DMS114 treated with DMSO at 0.1 percent for 48 hours (cell line): ENCODE data around the gene ZNF324B.
A peak's percentile ranks its signal among the peaks of the same experiment; 100 is the strongest.
"Not testable (repeated sequence)": the region's sequence is repeated elsewhere in the genome, so short reads cannot be mapped to it uniquely, and the experiment has no call there.

Experiments
- DNase-seq: peaks from one replicate; lab custom pipeline; 2025; ENCODE audit not compliant: unreplicated experiment; lab: John Stamatoyannopoulos, UW

Gene ZNF324B

DNA sequence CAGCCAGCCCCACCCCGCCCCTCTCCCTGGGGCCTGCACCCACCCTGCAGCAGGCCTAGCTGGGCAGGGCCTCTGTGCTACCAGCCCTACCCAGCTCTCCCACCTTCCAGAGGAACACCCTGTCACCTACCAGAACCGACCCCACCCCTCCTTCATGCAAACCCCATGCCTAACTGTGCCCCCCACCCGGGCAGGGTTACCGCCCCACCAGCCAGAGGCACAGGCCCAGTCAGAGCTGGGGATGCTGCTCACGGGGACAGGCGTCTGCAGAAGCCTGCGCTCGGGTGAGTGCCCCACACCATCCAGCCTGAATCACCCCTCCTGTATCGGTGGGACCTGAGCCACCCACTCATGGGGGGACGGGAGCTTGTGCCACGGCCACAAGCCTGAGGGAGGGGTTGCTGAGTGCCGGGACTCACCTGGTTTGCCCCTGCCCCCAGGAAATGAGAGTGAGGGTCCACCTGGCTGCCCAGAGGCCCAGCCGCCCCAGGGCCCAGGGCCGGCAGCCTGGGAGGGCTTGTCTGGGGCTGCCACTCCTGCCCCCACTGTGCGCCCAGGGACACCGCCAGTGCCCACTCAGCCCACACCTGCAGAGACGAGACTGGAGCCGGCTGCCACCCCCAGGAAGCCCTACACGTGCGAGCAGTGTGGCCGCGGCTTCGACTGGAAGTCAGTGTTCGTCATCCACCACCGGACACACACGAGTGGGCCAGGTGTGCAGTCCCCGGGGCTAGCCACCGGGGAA, 28.5 kb downstream of the ZNF324B start:
- DNase-seq = no peak

GRCh38 chr19:58480481-58480830, 29.0 kb downstream of the ZNF324B start:
- no peak for DNase-seq

DNA sequence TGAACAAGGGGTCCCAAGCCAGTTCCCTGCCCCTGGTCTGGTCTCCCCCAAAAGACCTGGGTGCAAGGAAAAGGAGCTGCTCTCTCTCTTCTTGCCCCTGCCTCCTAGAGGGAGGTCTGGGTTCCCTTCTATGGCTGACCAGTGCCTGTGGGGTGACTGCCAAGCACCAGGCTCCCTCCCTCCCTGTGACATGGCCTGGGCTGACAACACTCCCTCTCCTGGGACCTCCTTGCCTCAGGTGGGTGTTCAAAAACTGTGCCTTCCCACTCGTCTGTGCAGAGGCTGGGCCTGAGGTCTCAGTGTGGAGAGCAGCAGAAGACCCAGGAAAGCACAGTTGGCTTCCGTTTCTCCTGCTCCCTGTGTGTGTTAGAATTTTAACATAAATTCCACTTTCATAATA, 29.4 kb downstream of the ZNF324B start:
- DNase-seq = no peak

- no peak for DNase-seq
These were observed 30.9 kb downstream of the ZNF324B start for GRCh38 chr19:58482372-58482771.

DNA sequence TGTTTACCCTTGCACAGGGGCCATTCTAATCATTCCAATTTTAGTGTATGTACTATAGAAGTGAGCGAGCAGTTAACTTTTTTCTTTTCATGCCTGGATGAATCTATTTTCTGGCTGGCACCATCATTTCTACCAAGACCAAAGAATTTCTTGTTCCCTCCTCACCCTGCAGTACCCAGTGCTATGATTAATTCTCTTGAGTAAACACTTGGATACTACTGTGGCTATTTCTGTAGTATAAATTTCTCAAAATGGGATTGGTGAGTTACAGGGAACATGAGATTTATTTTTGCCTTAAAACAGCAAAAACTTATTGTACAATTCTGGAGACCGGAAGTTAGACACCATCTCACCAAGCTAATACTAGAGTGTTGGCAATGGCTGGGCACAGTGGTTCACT, 32.4 kb downstream of the ZNF324B start:
- DNase-seq = no peak

GRCh38 chr19:58484349-58484748, 32.9 kb downstream of the ZNF324B start:
- DNase-seq = not testable (repeated sequence)

- DNase-seq = no peak
These were observed 40.0 kb downstream of the ZNF324B start for GRCh38 chr19:58491393-58491792.

DNA sequence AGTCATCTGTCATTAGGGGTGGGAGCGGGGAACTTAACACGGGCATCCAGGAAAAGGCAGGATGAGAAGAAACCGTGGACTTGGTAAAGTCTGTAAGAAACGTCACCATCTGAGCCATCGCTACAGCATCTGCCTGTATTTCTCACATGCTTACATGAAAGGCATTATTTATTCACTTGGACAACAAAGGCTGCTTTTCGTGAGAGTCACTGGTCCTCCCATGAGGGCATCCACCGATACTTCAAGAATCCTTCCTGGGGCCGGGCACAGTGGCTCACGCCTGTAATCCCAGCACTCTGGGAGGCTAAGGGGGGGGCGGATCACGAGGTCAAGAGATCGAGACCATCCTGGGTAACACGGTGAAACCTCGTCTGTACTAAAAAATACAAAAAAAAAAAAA, 40.8 kb downstream of the ZNF324B start:
- DNase-seq = no peak

DNA sequence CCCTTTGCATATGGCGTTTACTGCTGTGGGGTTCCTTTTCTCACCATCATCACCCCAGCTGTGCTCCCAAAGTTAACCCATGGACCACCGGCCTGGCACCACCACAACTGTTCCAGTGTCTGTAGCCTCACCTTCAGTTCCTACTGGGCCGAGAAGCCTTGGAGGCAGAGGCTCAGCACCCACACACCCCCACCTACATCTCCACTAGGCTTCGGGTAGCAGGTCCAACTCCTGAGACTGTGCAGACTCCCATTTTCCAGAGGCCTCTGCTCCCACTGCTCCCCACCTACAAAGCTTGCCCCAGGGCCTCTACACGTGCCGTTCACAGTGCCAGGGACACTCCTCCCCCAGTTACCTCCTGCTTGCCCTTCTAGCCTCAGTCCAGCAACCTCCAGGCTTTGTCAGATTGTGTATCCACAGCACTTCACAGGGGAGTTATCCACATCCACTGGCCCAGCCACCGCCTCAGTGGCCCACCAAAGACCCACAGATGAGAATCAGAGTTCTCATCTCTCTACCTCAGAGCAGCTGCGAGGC, 46.3 kb downstream of the ZNF324B start:
- DNase-seq = no peak

DNA sequence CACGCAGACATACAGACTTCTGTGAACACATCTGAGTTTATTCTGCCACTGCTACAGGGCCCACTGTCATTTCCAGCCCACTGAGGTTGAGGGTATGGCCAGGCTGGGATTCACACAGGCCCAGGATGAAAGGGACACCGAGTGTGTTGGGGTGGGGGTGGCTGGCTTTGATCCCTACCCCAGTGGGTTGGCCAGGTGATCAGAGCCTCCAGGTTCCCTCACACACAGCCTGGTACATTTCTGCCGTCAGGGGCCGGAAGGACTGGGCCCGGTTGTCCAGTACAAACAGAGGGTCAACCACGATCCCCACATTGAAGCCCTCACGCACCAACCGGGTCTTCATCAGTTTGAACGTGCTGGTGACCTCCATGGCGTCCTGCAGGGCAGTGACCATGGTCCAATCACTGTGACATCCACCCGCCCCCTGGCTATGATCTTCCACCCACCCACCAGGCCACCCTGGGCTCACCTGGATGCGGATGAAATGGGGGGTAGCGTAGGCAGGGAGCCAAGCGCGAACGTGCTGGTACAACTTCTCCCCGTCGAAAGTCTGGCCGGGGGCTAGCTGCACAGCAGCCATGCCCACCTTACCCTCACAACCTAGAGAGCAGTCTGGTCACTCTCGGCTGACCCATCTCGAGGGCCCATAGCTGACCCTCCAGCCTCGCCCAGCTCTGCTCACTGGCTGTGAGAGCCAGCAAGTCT, 47.0 kb downstream of the ZNF324B start:
- DNase-seq = no peak

GRCh38 chr19:58499021-58499927, 47.9 kb downstream of the ZNF324B start:
- DNase-seq = peak; percentile 98

DNA sequence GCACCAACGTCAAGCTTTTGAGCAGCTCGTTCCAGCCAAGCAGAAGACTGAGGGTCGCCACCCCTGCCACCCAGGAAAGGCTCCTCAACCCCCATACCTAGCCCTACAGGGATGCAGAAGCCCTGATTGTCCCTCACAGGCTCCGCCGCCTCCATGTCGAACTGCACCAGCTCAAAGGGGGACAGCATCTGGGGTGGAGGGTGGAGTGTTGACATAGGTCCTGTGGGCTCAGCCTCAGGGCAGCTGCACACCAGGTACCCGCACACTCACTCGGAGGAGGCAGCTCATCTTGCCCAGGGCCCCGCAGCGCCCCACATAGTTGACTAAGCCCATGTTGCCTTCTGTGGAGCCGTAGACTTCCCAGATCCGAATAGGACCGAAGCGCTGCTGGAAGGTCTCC, 48.8 kb downstream of the ZNF324B start:
- no peak for DNase-seq
